ENCODE results near the gene ASPRV1.
"Not testable (repeated sequence)": the region's sequence is repeated elsewhere in the genome, so short reads cannot be mapped to it uniquely, and the experiment has no call there.

ASPRV1 gene

DNA sequence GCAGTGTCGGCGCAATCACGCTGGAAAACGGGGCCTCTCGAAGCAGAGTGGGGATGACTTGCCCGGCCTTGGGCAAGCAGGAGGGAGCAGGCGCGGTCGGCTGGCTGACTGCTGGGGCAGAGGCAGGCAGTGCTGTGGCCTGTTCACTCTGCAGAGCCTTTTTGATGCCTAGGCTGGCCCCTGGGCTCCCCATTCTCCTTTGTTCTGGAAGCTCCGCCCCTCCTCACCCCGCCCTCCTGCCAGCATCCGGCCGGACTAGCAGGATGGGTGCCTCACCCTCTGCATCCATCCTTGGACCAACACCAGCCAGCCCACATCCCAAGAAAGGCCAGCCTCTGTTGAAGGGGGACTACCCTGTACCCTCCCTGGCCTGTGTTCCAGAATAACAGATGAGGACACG is at the start of gene ASPRV1:
ASPRV1 (minus strand) TSS at position 136 of the 400 bp plus-strand sequence. CDS start 195 bp downstream, outside the sequence.
- no peak for DNase-seq

GRCh38 chr2:70010576-70011111 is 49.2 kb upstream of the ASPRV1 start:
- no peak for DNase-seq

- DNase-seq = no peak
Observed at GRCh38 chr2:70009762-70010575, 48.5 kb upstream of the ASPRV1 start.

- DNase-seq = no peak
Observed at GRCh38 chr2:70008290-70008689, 46.9 kb upstream of the ASPRV1 start.

- no peak for DNase-seq
Observed at GRCh38 chr2:70007151-70007550, 45.7 kb upstream of the ASPRV1 start.

- no peak for DNase-seq
Observed at GRCh38 chr2:70006447-70006784, 45.0 kb upstream of the ASPRV1 start.

- DNase-seq = no peak
Observed at GRCh38 chr2:70005752-70006446, 44.5 kb upstream of the ASPRV1 start.

DNA sequence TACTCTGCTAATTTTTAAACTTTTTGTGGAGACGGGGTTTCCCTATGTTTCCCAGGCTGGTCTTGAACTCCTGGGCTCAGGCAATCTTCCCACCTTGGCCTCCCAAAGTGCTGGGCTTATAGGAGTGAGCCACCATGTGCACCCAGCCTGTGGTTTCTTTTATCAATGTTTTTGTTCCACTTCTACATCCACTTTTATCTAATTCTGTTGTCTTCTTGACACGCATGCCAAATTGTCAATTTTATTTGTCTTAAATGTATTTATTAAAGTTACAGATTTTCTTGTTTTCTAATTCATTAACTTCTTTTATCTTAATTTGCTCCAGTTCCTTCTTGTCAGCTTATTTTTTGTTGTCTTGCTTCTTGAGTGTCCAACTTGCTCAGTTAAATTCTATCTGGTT is 43.8 kb upstream of the ASPRV1 start:
- DNase-seq = no peak

DNA sequence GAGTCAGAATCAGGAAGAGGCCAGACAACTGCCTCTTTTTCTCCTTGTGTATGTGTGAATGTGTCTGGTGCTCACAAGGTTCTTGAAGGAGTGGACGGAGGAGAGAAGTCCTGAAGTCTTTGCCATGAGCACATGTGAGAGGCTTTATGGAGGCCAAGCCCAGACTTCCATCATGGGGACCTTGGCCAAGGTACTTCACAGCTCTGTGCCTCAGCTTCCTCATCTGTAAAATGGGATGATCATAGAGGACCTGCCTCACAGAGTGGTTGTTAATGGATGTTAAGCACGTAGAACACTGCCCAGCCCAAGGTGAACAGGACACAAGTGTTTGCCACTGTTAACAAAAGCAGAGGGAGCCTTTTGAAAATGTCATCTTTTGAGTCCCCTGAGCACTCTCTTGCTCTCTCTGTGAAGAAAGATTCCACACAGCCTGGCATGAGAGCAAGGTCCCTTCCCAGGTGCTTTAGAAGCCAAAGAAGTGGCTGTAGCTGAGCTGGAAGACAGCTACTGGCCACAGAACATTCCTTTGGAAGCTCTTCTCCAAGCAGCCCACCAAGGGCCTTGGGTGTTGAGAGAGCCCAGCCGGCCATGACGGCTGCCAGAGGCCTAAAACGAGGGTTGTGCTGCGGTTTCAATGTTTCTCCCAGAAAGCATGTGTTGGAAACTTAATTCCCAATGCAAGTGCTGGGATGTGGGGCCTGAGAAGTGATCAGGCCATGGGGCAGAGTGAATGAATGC is 41.8 kb upstream of the ASPRV1 start:
- DNase-seq = no peak

GRCh38 chr2:70002241-70002899 is 40.9 kb upstream of the ASPRV1 start:
- no peak for DNase-seq

DNA sequence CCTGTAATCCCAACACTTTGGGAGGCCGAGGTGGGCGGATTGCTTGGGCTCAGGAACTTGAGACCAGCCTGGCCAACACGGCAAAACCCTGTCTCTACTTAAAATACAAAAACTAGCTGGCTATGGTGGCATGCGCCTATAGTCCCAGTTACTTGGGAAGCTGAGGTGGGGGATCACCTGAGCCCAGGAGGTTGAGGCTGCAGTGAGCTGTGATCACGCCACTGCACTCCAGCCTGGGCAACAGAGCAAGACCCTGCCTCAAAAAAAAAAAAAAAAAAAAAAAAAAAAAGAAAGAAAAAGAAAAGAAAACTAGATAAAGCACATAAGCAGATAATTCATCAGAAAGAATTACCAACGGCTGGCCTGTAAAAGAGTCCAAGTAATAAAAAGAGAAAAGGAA is 39.1 kb upstream of the ASPRV1 start:
- not testable (repeated sequence) for DNase-seq

DNA sequence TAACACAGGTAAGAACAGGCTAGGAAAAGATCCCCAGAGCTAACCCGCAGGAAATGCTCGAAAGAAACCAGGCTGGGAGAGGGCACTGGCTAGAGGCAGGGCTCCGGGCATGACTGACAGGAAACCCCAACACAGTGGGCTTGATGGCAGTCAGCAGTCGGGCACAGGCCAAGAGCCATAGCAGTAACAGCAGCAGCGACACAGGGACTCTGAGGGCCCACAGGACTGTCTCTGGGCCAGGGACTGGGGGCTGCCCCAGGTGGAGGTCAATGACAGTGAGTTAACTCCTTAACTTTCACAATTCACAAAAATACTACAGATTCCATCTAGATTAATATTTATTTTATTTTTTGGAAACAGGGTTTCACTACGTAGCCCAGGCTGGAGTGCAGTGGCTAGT is 37.3 kb upstream of the ASPRV1 start:
- DNase-seq = no peak

GRCh38 chr2:69997015-69997830 is 35.8 kb upstream of the ASPRV1 start:
- no peak for DNase-seq

GRCh38 chr2:69995511-69995910 is 34.1 kb upstream of the ASPRV1 start:
- DNase-seq = no peak

- no peak for DNase-seq
Observed at GRCh38 chr2:69994166-69994565, 32.7 kb upstream of the ASPRV1 start.

DNA sequence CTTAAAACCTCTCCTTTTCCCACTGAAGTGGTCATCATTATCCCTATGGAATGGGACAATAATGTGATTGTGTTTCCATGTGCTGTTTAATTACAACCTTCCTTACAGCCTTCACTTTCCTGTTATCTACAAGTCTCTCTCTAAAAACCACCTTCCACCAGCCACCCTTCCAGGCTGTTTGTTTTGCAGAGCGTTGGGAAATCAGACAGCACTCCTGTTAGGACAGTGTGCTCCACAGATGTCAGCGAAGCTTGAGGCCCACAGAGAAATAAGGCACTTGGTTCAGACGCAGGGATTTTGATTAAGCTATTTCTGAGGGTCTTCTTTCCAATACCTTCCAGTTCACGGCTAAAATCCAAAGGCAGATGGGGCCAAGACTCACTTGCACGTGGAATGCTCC is 32.3 kb upstream of the ASPRV1 start:
- DNase-seq = no peak

DNA sequence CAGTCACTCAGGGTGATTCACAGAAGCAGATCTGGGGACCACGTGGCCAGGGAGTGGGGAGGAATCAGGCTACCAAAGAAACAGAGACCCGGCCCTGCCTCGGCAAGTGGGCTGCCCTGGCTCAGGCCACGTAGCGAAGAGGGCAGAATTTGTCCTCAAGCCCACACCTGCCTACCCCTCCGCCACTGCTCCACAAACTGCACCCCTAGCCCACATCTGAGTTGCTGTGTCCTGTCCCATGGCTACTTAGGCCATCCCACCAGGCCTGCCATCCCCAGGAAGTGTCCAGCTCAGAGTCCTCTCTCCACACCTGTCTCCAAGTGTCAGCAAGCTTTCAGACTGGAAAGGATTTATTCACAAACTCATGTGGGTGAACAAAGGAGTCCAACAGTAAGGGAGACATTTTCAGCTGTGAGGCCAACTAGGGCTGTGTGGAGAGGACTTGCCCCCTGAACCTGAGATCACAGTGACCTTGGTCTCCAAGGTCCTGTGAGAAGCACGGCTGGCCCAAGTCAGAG is 31.7 kb upstream of the ASPRV1 start:
- no peak for DNase-seq

- no peak for DNase-seq
Observed at GRCh38 chr2:69992310-69993047, 31.0 kb upstream of the ASPRV1 start.

DNA sequence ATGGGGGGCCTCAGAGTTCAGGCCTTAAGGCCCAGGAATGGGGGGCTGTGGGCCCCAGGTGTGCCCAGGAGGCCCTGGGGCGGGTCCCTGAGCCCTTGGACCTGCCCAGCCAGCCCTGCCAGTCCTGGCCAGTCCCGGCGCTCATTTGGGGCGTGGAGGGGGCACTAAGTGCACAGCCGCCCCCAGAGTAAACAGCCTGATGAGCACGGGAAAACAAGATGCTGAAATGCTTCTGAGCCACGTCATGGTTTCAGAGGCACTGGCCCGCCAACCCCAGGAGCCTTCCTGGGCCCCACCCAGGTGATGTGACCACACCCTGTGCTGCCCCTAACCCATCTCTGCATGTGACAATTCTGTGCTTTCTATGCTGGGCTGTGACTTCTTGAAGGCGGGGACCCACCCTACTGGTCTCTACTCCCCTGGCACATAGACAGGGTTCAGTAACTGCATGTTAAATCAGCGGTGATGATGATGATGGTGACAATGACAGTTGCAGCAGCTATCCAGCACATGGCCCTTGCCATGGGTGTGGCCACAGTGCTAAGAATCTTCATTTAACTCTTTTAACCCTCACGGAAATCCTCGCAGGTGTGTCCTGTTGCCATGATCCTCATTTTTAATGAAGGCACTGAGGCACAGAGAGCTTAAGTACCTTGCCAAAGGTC is 28.1 kb upstream of the ASPRV1 start:
- no peak for DNase-seq

DNA sequence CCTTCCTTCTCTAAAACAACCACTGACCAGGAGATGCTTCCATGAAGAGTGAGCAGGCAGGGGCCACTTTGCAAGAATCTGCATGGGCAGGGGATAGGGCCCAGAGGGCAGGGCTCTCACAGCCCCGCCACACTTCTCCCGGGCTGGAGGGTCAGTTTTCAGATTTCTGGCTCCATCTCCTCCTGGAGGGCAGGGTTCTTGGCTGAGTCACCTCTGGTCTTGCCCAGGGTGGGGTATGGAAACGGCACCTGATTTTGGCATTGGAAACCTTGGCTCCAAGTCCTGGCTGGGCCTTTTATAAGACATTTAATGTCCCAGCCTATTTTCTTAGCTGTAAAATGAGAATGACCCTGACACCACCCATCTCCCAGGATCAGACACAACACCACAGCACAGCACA is 27.6 kb upstream of the ASPRV1 start:
- DNase-seq = no peak
